Measurements from ENCODE around the gene GCNA. TPM values are rescaled to one million over a fixed set of nuclear protein-coding genes. Genes with fewer than 3 reads are reported as not detected.

The GCNA gene
- total RNA-seq, 1 experiment from 2014 or later: 0.98 TPM

GRCh38 chrX:71637848-71638247 lies 59.6 kb downstream of the GCNA start:
- H3K27me3 ChIP-seq (ENCODE audit: insufficient read depth, low read length): no peaks in the 10 kb centered on the region
- H3K27ac ChIP-seq (ENCODE audit: low read depth, low read length): no peak overlapping the region
- no peaks in the 10 kb centered on the region for H3K36me3 ChIP-seq (ENCODE audit: control insufficient read depth in 1 of 2, insufficient read depth in 2 of 2, low read length in 2 of 2)
- H2AFZ ChIP-seq (ENCODE audit: low read depth, low read length, poor library complexity, severe bottlenecking): no peak overlapping the region
- no peak overlapping the region for H3K4me3 ChIP-seq (replicated peaks in 1 of 2; ENCODE audit: low read depth in 1 of 2, low read length in 2 of 2)
- H3K79me2 ChIP-seq (ENCODE audit: insufficient read depth, low read length): no peaks in the 10 kb centered on the region
- ChIA-PET CTCF (no interaction called here), POLR2A (no interaction called here), RAD21 (ENCODE audit: low non-redundant PET in 1 of 2, low total read pairs in 2 of 2, uncharacterized antibody in 2 of 2, unreplicated experiment in 2 of 2) (no interaction called here)
- intact Hi-C loops (cut with micrococcal nuclease): no loop called here
- TF ChIP-seq ZNF274 (IDR thresholded peaks at IDR 0.05; ENCODE audit: low read depth, low read length) (no peak), JUND (IDR thresholded peaks at IDR 0.05) (no peak), ZBTB33 (IDR thresholded peaks at IDR 0.05; ENCODE audit: extremely low read depth, insufficient replicate concordance, low read length) (no peak), EGR1 (IDR thresholded peaks at IDR 0.05; ENCODE audit: low read depth) (no peak), SRF (IDR thresholded peaks at IDR 0.05; ENCODE audit: low read depth) (no peak), POLR2AphosphoS5 (IDR thresholded peaks at IDR 0.05; ENCODE audit: low read depth, low read length) (no peak), ZFX (IDR thresholded peaks at IDR 0.05) (no peak), YY1 (IDR thresholded peaks at IDR 0.05; ENCODE audit: extremely low read depth, insufficient replicate concordance, low read depth, low read length) (no peak), SIN3A (IDR thresholded peaks at IDR 0.05; ENCODE audit: low read depth) (no peak), ATF3 (IDR thresholded peaks at IDR 0.05) (no peak), CEBPB (IDR thresholded peaks at IDR 0.05; ENCODE audit: low read depth) (no peak), EZH2 (IDR thresholded peaks at IDR 0.05) (no peak), SP1 (IDR thresholded peaks at IDR 0.05; ENCODE audit: low read depth) (no peak), CTCF (IDR thresholded peaks at IDR 0.05 in 2 of 3, conservative IDR thresholded peaks at IDR 0.05 in 1 of 3; ENCODE audit: borderline replicate concordance in 1 of 3, insufficient read depth in 1 of 3, low read depth in 2 of 3, low read length in 2 of 3) (no peak), POLR2A (IDR thresholded peaks at IDR 0.05; ENCODE audit: borderline replicate concordance, extremely low read depth, insufficient read depth, insufficient read length) (no peak), REST (IDR thresholded peaks at IDR 0.05; ENCODE audit: low read depth) (no peak), TCF7L2 (IDR thresholded peaks at IDR 0.05; ENCODE audit: borderline replicate concordance, extremely low read depth, insufficient read depth, insufficient read length) (no peak), FOSL1 (IDR thresholded peaks at IDR 0.05; ENCODE audit: low read depth) (no peak), MAX (IDR thresholded peaks at IDR 0.05) (no peak)
- no peaks in the 10 kb centered on the region for H4K20me1 ChIP-seq (ENCODE audit: insufficient read depth)
- no peak overlapping the region for H3K9ac ChIP-seq (ENCODE audit: low read length)
- no peak overlapping the region for H3K4me2 ChIP-seq (ENCODE audit: low read length)
- ATAC-seq: no peak
- no peaks in the 10 kb centered on the region for H3K9me3 ChIP-seq (ENCODE audit: control insufficient read depth in 1 of 2, insufficient read depth in 1 of 2, low read depth in 1 of 2, low read length in 2 of 2)
- DNase-seq (ENCODE audit: low read depth, low spot score): no peak
- no peaks in the 10 kb centered on the region for H3K9me2 ChIP-seq (ENCODE audit: insufficient read depth)
- no peaks in the 10 kb centered on the region for H3K4me1 ChIP-seq (ENCODE audit: control insufficient read depth in 1 of 2, insufficient read depth in 2 of 2, low read length in 2 of 2)
- no TSS peak for BruUV-seq (replicated peaks)

Data from HCT116 (cell line).